A549 treated with AZD9567 at 1 μM for 4 hours (cell line): ENCODE measurements around the gene HENMT1. TPM values are rescaled to one million over a fixed set of nuclear protein-coding genes. Genes with fewer than 3 reads are reported as not detected.

Experiments used
- total RNA-seq: library from RNA; stranded (reverse); fragments of 200-300 nt; extraction: Qiagen RNA extraction; gene quantifications from 5 replicates; pipeline ENCODE4 v1.2.3, GENCODE V29; 2022; ENCODE audit not compliant: insufficient read depth

HENMT1 gene
- total RNA-seq, result 3.2 to 4.6 TPM (median 3.6 TPM) in 5 replicates

GRCh38 chr1:108661030-108661609 lies at the start of gene HENMT1:
TSS of gene HENMT1 (minus strand) at chr1:108661093. CDS start at chr1:108659884, 1,209 bp downstream.

DNA sequence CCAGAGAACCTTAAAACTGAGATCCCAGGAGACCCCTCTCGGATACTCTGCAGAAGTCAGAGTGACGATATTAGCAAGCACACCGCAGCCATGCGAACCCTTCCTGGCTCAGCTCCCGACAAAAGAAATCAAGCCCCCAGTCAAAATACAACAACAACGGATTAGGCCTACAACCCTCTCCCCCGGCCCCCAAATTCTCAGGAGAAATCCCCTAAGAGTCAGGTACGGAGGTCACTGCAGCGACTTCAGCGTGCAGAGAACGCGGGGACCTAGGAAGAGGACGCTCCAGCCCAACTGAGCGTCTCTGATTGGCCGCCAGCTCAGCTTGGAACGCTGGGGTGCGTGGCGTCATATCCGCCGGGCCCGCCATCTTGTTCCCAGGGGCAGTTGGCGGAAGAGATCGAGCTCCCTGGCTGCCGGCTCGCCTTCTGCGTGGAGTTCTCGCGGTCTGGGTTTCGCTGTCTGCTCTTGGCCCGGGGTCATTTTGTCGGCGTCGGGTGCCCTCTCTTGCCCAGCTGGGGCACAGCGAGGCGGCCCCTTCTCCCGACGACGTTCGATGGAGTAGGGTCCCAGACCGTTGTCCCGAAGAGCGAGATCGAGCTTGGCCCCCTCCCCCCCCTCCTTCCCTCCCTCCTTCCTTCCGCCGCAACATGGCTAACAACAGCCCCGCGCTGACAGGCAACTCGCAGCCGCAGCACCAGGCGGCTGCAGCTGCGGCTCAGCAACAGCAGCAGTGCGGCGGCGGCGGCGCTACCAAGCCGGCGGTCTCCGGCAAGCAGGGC lies 31.2 kb upstream of the HENMT1 start, which contains the start of gene PRPF38B:
PRPF38B (plus strand) TSS at position 369 of the 782 bp plus-strand sequence; CDS start at position 651, 282 bp downstream.

Other genes with a start within 250 kb of the HENMT1 start
- gene NBPF6, start 210.8 kb downstream of the HENMT1 start, total RNA-seq, result not detected in 5 replicates
- 4.0 to 7.2 TPM (median 5.4 TPM) in 5 replicates for gene EEIG2, start 101.0 kb downstream of the HENMT1 start, total RNA-seq
- gene PRPF38B, start 31.2 kb upstream of the HENMT1 start, total RNA-seq, result 18.6 to 22.6 TPM (median 21.4 TPM) in 5 replicates
- 0.02 to 0.07 TPM (median 0.05 TPM) in 3 of 5 replicates, not detected in the others for gene FNDC7, start 51.8 kb upstream of the HENMT1 start, total RNA-seq
- 16.8 to 22.9 TPM (median 21.9 TPM) in 5 replicates for gene STXBP3, start 85.6 kb upstream of the HENMT1 start, total RNA-seq
- gene AKNAD1, start 196.0 kb upstream of the HENMT1 start, total RNA-seq, result 0.55 to 1.1 TPM (median 0.80 TPM) in 4 of 5 replicates, not detected in the other
- gene GPSM2, start 215.9 kb upstream of the HENMT1 start, total RNA-seq, result 16.9 to 23.2 TPM (median 20.6 TPM) in 5 replicates